ENCODE results near the gene SIDT1.
A peak's percentile ranks its signal among the peaks of the same experiment; 100 is the strongest.

Gene SIDT1

DNA sequence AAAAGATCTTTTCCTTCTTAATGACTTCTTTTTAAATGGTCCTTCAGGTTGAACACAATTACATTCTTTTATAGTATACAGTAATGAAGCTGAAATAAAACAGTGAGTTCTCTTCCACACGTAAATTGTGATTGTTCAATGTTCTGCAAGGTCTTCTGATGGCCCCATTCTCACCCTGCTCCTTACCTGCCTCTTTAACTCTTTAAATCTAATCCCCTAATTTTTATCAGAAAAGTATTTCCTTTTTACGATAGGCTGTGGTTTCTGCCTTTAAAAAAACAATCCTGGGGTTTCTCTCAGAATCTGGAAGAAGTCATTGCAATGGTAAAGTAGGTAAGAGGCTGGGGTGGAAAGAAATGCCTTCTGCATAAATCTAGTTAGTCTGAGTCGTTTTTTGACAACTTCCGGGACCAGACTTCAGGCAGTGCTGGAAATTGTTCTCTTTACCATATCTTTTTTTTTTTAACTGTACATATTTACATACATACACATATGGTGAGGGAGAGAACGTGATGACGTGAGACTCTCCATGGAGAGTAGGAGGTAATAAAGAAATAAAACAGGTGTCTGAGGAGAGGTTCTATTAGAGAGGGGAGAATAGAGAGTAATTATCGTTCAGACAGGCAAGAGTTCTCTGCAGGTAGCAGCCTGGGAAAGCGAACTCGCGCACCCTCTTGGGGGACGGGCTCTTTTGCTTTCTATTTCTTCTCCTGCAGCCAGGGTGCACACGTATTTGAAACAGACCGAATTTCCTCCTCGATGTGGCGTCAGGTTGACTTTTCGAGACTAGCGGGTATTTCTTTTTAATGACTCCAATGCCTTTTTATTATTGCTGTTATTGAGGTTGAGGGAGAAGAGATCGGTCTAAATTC is at the start of gene SIDT1:
Gene SIDT1 (plus strand): TSS at position 730 of the 872 bp plus-strand sequence. CDS start 467 bp downstream, outside the sequence.
- DNase-seq: peak; percentile 64

DNA sequence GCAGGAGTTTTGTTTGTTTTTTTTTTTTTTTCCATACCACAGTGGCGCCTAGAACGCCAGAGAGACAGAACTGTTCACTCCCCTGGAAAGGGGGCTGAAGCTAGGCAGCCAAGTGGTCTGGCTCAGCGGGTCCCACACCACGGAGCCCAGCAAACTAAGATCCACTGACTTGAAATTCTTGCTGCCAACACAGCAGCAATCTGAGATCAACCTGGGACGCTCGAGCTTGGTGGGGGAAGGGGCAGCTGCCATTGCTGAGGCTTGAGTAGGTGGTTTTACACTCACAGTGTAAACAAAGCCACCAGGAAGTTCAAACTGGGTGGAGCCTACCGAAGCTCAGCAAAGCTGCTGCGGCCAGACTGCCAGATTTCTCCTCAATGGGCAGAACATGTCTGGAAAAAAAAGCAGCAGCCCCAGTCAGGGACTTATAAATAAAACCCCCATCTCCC is 47.2 kb upstream of the SIDT1 start:
- no peak for DNase-seq

GRCh38 chr3:113495035-113495434 is 37.3 kb upstream of the SIDT1 start:
- peak; percentile 38 to 45 for DNase-seq

DNA sequence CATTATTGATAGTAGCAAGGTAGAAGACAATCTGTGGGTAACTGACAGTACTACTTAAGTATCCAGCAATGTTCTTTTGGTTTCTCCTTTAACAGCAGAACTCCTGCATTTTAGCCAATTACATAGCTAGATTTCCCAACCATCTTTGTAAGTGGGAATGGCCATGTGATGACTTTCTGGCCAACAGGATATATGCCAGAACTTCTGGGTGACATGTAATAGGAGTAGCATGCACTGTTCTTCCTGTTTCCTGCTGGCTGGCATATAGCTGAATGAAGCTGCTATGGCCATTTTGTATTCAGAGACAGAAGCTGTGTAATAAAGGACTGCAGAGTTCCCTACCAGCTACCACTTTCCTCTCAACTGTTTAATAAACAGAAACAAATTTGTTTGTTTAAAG is 35.4 kb upstream of the SIDT1 start:
- no peak for DNase-seq

DNA sequence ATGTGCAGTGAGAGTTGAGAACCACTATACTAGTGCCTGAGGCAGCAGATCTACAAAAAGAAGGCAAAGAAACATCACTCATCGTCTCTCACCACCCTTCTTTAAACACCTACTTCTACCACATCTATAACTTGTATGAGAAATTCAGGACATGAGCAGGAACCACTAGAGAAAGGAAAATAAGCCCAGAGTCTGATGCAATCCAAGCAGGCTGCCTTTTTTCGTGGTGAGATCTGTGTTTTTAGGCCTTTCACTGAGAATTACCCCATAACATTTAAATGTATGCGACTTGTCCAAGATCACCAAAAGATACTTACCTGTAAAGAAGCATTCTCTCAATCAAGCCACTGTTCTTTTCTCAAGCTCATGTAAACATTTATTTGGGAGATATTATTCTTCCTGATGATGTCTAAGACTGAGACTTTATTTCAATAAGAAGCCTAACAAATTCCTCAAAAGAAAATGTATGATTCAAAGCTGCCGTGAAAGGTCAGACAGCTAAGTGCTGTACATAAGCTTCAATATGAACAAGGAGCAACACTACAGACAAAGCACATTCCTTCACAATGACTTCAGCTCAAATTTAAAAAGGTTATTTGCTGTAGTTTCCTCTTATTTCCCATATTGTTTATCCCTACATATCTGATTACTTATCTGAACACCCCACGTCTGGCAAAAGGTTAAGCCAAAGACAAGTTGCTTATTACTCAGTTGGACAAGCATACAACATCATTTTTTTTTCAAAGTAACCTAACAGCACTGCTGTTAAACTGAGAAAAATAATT is 33.9 kb upstream of the SIDT1 start:
- no peak for DNase-seq

DNA sequence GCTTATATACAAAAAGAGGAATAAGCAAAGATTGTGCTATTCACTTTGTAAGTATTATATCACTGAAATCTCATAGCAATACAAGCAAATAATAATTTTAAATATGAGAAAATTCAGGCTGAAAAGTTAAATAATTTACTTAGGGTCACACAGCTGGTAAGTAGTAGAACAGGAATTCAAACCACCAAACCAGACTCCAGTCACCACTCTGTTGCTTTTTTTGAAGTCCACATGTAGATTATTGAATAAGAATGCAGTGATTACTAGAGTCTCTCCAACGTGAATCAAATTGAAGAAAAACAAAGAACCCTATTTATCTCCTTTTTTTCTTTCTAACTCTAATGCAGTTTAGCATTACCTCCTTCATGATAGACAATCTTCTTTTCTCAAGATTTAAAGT is 33.3 kb upstream of the SIDT1 start:
- no peak for DNase-seq

- no peak for DNase-seq
Observed at GRCh38 chr3:113501597-113501996, 30.8 kb upstream of the SIDT1 start.

- DNase-seq: no peak
Observed at GRCh38 chr3:113505867-113506266, 26.5 kb upstream of the SIDT1 start.

GRCh38 chr3:113507501-113508067 is 24.8 kb upstream of the SIDT1 start:
- DNase-seq: no peak

- no peak for DNase-seq
Observed at GRCh38 chr3:113508966-113509365, 23.4 kb upstream of the SIDT1 start.

GRCh38 chr3:113514265-113514769 is 18.0 kb upstream of the SIDT1 start:
- DNase-seq: no peak

GRCh38 chr3:113516115-113516505 is 16.2 kb upstream of the SIDT1 start:
- DNase-seq: no peak

DNA sequence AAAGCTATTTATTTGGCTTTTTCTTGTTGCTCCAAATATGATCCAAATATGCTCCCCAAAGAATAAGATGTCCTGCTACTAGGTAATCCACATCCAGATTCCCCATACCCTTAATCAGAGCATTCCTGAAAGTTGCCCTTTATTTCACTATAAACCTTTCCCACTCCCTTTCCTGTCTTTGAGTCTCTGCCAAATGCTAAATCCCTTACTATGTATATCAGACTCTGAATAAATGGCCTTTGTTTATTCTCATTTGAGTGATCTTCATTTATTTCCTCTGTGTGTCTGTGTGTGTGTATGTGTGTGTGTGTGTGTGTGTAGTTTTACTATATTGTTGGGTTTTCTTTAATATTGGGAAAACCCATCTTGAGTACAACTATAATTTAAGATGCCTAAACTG is 10.4 kb upstream of the SIDT1 start:
- DNase-seq: no peak

GRCh38 chr3:113523241-113523640 is 9.1 kb upstream of the SIDT1 start:
- DNase-seq: no peak

GRCh38 chr3:113532698-113533533 is 561 bp downstream of the SIDT1 start:
- DNase-seq: peak; percentile 27 to 36

GRCh38 chr3:113533534-113533892 is 1.2 kb downstream of the SIDT1 start:
- peak; percentile 14 to 21 for DNase-seq

DNA sequence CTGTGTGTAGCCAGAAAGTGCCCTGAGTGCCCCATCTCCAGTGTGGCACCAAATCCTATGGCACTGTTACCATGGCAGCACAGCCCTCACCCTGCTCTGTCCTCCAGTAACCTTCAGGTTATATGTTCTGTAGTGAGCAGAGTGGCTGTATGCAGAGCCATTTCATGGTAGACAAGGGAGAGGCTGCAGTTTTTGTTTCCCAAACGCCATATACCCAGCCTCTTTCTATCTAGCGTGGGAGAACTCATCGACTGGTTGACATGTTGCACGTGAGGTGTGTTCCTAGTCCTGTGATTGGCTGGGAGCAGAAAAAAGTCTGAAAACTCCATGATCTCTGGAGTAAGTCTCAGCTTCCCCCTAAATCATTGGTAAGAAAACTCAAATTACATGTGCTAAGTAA is 2.0 kb downstream of the SIDT1 start:
- no peak for DNase-seq

DNA sequence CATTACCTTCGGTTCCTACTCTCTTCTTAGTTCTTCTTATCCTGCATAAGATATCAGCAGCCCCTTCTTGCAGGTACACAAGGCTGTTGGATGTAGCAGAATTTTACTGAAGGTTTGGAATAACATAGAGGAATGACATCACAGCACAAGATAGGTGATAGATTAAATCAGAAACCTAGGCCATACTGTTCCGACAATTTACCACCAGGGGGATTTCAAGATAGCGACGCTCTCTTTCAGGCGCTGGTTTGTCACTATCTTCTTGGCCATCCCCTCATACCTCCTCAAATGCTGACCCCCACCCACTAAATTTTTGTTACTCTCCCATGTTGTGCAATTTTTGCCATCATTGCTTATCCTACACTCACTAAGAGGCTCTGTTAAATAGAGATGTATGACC is 3.5 kb downstream of the SIDT1 start:
- no peak for DNase-seq

DNA sequence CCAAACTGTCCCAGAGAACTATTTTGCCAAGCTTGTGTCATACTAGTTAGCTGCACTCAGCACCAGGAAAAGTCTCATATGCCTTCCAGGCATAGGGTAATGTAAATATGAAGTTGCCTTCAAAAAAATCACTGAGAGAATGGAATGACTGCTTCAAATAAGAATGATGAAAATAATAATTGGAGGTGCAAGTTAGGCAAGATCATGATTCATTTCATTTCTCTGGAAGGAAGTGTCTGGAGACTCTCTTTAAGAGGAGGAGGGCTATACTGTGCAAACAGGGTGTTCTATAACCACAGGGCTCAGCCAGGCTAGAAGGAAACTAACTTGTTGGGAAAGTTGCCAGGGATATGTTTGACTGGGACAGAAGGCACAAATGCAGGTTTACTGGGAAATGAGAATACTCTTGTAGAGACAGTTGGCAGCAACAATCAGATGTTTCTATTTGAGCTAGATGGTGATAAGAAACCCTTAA is 4.3 kb downstream of the SIDT1 start:
- DNase-seq: no peak

- DNase-seq: no peak
Observed at GRCh38 chr3:113537155-113537554, 4.8 kb downstream of the SIDT1 start.

GRCh38 chr3:113541519-113541918 is 9.2 kb downstream of the SIDT1 start:
- DNase-seq: no peak

DNA sequence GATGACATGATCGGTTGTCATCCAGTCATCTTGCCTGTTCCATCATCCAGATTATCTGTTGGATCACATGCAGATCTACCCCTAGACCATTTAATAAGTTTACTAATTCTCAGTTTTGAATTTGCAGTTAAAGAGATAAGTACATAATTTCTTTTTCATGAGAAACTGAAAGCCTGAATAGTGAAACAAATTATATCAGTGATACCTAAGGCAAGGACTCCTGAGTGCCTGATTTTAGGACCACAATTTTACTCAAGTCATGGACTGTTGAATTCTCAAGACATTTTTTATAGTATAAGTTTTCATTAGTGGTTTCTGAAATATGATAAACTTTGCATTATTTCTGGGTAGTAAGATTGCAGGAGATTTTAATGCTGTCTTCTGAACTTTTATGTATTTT is 13.2 kb downstream of the SIDT1 start:
- no peak for DNase-seq

All from activated CD4-positive, alpha-beta T cell treated with anti-CD3 and anti-CD28 coated beads, Interleukin-2, amount 50 U/mL, for 4 hours (primary cell).